Stimulated activated CD8-positive, alpha-beta memory T cell treated with anti-CD3 and anti-CD28 coated beads, Interleukin-12 subunit alpha, Interleukin-12 subunit beta, amount 100 ng/mL, for 24 hours (primary cell): Measurements from ENCODE around the gene KREMEN2.

Experiments used
- DNase-seq: peaks from one replicate; pipeline ENCODE4 v3.0.0-alpha.2; 2020; ENCODE audit errors: extremely low read depth

KREMEN2 gene

DNA sequence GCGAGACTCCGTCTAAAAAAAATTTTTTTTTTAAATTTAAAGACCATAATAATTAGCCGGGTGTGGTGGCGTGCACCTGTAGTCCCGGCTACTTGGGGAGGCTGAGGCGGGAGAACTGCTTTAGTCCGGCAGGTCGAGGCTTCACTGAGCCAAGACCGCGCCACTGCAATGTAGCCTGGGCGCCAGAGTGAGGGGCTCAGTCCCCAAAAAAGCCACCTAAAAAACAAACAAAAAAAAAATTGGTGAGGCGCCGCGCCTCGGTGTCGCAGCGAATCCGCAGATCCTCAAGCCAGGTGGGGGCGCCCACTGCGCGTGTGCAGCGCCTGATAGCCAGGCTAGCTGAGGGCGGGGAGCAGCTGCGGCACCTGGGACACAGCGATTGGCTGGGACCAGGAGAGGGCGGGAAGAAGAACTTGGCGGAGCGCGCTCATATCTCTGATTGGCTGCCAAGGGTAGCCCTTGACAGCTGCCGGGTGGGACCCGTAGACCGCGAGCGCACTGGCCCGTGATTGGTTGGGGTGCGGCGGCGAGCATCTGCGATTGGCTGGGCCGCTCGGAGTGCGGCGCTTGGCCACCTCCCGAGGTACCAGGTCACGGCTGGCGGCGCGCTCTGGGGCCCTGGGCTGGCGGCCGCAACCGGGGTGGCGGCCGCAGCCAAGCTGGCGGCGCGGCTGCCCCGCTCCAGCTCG lies 39.7 kb downstream of the KREMEN2 start:
- peak; percentile 90 for DNase-seq

DNA sequence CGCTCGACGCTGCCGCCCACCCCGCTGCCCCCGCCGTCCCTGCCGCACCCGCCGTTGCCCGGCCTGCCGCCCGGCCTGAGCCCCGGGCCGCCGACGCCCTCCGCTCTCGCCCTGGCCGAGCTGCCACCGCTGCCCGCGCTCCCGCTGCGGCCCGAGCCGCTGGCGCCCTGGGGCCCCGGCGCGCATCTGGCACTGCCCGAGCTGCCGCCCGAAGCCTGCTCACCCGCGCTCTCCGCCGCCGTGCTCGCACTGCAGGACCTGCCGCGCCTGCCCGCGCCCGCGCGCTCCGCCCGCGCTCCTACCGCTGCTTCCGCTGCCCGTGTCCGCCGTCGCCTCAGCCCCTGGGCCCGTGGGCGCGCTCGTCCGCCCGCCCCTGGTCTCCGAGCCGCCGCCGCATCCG lies 40.2 kb downstream of the KREMEN2 start:
- DNase-seq: no peak

DNA sequence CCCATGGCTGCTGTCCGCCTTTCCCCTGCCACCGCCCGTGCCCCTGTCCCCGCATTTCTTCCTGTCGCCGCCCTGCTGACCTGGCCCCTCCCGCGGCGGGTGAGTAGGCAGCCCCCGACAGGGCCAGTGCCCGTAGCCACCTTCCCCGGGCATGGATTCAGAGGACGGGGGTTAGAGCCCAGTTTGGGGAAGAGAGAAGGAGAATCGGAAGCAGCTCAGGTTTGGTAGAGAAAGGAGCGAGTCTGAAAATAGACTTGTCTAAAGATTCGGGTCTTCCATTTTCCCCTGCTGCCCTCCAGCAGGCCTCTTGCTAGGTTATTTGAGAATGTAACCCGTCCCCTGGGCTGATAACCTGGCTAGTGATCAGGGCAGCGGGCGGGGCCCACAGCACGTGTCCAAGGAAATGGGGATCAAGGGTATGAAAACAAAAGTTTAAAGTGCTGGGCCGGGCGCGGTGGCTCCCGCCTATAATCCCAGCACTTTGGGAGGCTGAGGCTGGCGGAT lies 40.8 kb downstream of the KREMEN2 start:
- DNase-seq: no peak

DNA sequence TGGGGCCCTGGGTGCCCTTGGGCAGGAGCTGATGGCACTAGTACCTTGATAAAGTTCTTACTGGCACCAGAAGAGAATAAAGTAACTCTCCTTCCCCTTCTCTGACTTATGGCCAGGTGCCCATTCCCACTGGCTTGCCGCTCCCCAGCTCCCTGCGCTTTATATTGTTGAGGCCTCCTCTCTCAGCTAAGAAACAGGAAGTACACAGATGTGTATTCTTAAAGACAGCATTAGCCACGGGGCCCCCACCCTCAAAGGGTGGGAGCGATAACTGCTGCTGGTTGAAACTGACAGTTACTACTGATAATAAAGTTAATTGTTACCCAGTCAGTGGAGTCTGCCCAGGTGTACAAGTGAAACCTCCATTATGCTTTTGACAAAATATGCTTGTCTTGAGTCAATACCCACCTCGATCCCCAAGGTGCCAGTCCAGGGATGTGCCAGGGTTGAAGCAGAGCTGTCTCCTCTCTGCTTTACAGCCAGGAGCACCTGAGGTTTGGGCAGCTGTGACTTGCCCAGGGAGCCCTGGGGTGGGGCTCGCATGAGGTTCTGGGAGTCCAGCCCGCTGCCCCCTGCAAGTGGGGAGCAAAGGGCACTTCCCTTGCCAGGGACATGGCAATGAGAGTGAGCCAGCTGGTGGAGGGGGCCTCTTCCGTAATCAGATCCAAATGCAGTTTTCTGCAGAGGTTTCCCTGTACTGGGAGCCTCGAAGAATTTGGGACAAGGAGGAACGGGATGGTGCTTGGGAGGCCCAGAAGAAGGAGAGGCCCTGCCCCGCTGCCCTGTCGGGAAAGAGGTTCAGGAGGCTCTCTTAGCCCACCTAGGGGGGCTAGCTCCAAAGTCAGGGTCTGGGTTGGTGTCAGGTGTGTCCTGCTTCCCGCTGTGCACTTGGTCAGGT lies 43.2 kb downstream of the KREMEN2 start:
- no peak for DNase-seq

DNA sequence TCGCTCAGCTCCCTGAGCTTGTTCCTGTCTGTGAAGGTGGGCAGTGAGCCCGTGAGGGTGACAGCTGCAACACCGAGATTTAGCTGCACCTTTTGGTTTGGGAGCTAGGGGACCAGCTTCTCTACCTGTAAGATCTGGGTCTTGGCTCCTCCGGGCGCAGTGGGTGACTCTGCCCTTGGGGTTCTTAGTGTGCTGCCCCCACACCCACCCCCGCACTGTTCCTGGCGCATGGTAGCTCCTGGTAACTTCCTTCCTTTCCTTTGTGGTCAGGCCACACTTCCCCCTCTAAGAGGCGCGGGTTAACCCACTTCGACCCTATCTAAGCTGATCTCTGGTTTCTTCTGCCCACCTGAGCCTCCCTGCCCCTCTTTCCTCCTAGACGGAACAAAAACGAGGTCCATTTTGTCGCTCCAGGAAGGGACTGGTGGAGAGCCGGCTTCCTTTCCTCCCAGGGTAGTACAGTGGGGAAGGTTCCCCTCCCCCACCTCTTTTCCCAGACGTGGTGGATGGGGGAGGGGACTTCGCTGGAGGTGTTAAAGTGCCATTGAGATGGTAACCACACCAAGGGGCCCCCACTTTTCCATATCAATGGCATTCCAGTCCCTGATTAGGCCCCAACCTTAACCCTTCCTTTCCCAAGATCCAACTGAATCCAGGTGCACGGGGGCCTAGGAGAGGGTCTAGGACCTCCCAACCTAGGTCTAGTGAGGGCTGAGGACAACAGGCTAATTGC lies 44.0 kb downstream of the KREMEN2 start:
- DNase-seq: no peak

DNA sequence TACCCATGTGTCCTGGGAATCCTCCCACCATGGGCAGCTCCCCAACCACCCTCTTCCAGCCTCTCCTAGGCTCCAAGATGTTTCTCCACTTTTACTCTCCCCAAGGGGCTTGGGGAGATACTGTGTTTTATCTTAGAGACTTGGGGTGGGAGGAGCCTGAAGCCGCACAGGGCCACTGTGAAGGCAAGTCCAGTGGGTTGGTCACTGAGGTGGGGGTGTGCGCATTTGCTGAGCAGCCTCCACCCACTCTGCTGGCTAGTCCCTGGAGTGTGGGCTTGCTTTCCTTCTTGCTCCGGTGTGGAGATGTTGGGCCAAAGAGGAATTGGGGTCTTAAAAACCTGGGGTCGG lies 44.6 kb downstream of the KREMEN2 start:
- no peak for DNase-seq

DNA sequence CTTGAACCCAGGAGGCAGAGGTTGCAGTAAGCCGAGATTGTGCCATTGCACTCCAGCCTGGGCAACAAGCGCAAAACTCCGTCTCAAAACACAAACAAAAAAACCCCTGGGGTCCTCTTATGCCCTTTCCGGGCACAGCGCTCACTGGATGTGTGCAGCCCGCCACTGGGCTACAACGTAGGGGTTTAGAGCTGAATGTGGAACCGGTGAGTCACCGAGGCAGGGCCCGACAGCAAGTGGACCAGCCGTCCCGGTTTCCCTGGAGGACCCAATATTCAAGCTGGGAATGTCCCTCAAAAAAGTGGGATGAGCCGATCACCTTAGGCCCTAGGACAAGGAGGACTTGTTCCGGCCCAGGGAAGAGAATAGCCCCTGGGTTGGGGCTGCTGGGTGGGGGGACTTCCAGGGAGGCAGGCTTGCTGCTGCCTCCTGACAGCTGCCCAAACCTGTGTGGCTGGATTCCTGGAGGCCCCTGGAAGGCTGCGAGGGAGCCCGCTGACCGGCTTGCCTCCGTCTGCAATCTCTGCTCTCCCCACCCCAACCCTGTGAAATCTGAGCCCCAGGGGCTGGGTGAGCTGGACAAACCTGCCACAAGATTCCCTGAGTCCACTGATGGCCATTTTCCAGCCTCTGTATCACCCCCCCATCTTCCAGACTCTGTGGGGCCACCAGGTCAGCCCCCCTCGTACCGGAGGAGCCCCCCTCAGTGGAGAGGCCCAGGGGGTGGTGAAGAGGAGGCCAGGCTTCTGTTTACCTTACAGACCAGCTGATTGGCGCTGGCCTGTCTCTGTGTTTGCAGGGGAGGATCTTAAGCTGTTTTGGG lies 45.7 kb downstream of the KREMEN2 start:
- no peak for DNase-seq

DNA sequence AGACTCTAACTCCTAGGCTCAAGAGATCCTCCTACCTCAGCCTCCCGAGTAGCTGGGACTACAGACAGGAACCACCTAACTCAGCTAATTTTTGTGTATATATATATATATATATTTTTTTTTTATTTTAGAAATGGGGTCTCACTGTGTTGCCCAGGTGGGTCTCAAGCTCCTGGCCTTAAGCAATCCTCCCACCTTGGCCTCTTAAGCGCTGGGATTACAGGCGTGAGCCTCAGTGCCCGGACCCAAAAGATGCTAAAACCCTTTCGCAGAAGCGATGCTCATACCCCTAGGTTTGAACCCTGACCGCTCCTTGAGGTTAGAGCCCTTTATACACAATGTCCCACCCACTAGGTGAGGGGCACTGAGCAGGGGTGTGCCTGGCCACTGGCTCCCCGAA lies 46.4 kb downstream of the KREMEN2 start:
- no peak for DNase-seq

DNA sequence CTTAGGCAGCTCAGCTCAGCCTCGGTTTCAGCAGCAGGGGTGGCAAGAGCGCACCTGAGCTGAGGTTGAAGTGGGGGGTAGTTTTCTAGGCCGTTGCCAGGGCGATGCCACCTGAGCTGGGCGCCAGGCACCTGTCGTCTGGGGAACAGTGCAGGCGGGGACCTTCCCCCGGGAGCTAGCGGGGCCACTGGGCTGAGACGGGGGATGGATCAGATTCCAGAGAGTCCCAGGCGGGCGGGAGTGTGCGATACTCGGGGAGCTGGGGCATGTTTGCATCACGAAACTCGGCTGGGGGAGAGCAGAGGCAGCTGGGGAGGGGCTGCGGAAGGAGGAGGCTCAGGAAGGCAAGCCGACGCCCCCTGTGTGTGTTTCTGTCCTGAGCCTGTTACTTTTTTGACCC lies 48.2 kb downstream of the KREMEN2 start:
- no peak for DNase-seq

DNA sequence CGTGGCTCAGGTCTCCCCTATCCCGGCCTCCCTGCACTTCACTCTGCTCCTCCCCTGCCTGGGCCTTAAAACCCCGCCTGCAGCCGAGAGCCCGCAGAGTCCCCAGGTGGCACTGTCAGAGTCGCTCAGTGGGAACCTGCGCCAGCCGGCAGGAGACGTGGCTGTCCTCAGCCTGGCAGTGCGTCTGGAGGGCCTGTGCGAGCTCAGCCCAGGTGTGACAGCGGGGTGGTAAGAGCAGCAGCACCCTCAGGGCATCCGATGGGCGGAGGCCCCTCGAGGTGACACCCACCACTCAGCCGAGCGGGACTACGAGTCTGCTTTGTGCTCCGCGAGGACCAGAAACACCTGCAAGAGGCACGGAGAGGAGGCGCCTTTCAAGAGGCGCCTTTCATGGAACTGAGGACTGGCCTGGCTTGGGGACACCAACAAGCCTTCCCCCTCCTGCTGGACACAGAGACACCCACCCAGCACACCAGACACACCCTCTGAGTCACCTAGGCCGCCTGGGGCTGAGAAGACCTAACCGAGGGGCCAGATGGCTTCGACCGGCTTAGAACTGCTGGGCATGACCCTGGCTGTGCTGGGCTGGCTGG lies 48.8 kb downstream of the KREMEN2 start, which contains the start of gene CLDN9:
CLDN9 (plus strand) TSS at position 96 of the 593 bp plus-strand sequence; CDS start at position 536, 440 bp downstream.
- no peak for DNase-seq

DNA sequence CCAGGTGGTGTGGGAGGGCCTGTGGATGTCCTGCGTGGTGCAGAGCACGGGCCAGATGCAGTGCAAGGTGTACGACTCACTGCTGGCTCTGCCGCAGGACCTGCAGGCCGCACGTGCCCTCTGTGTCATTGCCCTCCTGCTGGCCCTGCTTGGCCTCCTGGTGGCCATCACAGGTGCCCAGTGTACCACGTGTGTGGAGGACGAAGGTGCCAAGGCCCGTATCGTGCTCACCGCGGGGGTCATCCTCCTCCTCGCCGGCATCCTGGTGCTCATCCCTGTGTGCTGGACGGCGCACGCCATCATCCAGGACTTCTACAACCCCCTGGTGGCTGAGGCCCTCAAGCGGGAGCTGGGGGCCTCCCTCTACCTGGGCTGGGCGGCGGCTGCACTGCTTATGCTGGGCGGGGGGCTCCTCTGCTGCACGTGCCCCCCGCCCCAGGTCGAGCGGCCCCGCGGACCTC lies 49.4 kb downstream of the KREMEN2 start:
- DNase-seq: no peak

DNA sequence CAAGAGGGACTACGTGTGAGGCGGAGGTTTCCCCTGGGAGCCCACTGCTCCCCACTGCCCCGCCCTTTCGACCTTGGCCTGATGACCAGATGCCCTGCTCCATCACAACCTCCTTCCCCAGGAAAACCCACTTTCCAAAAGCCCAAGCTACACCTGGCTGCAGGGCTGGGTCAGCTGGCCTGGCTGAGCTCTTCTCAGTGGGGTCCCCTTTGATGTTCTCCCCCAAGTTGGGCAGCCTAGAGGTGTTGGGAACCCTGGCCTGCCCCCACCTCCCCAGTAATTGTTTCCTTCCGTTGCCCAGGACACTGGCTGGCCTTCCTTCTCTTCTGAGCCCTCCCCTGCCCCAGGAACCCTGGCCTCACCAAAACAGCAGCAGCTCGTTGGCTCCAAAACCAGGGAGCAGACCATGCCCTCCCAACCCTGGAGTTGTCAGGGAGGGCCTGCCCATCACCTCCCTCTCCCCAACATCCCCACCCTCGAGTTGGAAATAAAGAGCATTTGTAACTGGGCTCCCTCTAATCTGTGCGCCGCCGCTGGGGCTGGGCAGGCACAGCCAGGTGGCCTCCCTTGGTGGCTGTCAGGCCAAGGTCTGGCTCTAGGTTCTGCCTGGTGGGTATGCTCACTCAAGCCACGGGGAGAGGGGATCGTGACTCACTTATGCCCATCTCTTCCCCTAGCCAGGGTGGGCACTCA lies 50.1 kb downstream of the KREMEN2 start:
- DNase-seq: no peak

DNA sequence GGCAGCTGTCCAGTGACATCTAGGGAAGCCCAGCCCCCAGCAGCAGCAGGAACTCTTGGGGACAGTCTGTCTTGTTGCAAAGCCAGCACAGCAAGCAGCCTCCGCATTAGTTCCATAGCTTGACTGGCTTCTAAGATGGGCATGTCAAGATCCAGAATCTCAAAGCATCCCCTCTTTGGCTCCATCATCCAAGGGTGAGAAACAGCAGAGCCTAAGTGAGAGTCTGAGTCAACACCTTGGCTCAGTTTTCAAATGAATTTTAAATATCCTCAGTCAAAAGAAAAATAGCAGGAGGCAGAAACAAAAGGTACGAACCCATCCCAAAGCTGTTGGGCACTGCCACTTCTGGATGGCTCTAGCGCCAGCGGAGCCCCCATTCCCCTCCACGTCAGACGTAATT lies 50.9 kb downstream of the KREMEN2 start:
- no peak for DNase-seq

DNA sequence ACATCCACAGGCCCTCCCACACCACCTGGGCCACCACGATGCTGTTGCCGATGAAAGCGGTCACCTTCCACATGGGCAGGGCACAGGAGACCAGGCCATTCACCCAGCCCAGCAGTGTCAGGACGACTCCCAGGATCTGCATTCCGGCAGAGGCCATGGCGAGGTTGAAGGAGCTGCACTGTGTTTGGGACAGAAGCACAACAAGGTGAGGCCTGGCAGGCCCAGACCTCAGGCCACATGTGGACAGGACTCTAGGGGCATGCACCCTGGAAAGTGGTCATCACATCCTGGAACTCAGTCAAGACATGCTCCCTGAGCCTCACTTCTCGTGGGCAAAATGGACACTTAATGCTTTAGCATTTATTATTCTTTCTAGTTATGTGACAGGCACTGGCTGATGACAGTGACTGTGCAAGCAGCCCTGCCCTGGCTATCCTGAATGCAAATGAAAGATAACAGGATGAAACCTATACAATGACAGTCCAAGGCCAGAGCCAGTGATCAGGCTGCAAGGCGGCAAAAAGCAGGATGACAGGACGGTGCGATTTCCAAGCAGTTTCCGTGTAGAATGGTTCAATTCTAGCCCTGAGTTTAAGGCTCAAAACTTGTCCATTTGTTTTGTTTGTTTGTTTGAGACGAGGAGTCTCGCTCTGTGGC lies 51.9 kb downstream of the KREMEN2 start:
- no peak for DNase-seq

DNA sequence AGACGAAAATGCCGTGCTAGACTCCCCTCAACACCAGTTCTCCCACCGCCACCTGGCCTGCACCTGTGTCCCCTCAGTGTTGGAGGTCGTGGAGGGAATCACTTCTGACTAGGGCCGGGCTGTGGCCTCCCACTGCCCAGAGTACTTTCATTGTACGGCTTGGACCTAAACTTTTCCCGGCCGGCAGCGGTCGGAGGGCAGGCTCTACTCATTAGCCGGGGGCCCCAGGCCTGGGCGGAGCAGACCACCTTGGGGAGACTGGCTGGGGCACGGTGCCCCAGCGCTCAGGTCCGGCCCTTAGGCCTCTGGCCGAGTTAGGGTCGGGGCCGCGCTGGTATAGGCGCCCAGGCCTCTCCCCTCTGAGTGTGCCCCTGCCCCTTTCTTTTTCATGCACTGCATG lies 53.3 kb downstream of the KREMEN2 start:
- no peak for DNase-seq
